Measurements from ENCODE around the gene ZNF148. TPM values are rescaled to one million over a fixed set of nuclear protein-coding genes. Genes with fewer than 3 reads are reported as not detected.

ZNF148 gene
- 57.8 and 65.2 TPM in 2 replicates for total RNA-seq (2012; rRNA removed)
- 8.8 and 9.4 TPM in 2 replicates for polyA plus RNA-seq (2012; rRNA removed)
- 2.6 and 2.7 TPM in 2 replicates for polyA plus RNA-seq (2012; cell fraction: cytosol; rRNA removed)
- polyA plus RNA-seq (2012; cell fraction: nucleus; rRNA removed; ENCODE audit: low replicate concordance): 2.5 and 15.9 TPM in 2 replicates
- percentile 95 among the genes with signal in this experiment for Bru-seq, nascent RNA
- BruChase-seq, experiment 1, labeled RNA remaining after a 6-hour chase: percentile 94 among the genes with signal in this experiment
- BruChase-seq, experiment 2, labeled RNA remaining after a 2-hour chase: percentile 96 among the genes with signal in this experiment
- long read RNA-seq, full-length matches to known transcripts: 35 of 51 reads
- long read RNA-seq, partial matches to known transcripts: 3 of 51 reads
- long read RNA-seq, other reads (novel, unspliced or antisense): 13 of 51 reads

- POLR2A ChIA-PET (ENCODE audit: unreplicated experiment): no interaction called here
- dilution Hi-C loops (cut with HindIII; ENCODE audit: low sequenced_read_pairs, unreplicated experiment): no loop called here
- H2AFZ ChIP-seq (replicated peaks; ENCODE audit: low read length, poor library complexity): peak within 1 kb of the TSS; percentile 98
These were observed at the start of gene ZNF148 for GRCh38 chr3:125374996-125375941. Gene ZNF148, minus strand, starts transcription at chr3:125375325. Its CDS starts 61,685 bp downstream, at chr3:125313640.

More at GRCh38 chr3:125374996-125375941, at the start of gene ZNF148:
- DNase-seq (peak; percentile 84), ATAC-seq (ENCODE audit: low read depth) (peak; percentile 95)
- H3K79me1 ChIP-seq (ENCODE audit: low read depth in 1 of 2, low read length in 2 of 2): peaks cover 0 to 33% of the 10 kb centered on the region in 2 experiments; a peak in 2 of 4 replicates
- no TSS peak for BruUV-seq (replicated peaks)
- H3K14ac ChIP-seq (replicated peaks; ENCODE audit: low read depth, low read length): peak within 1 kb of the TSS; percentile 93
- 0% methylated on average over 14 of the region's 69 CpGs; no CpG with 5 or more reads in 1 of the 2 experiments for WGBS, 2 experiments (ENCODE audit: extremely low coverage in 2 of 2, insufficient read length in 1 of 2)
- H3K4me1 ChIP-seq (ENCODE audit: control insufficient read depth, insufficient read depth, low read length): peaks cover 5% of the 10 kb centered on the region
- H3K9me1 ChIP-seq (ENCODE audit: insufficient read depth, low read length): peaks cover 7% of the 10 kb centered on the region
- no peaks in the 10 kb centered on the region for H3K27me3 ChIP-seq (ENCODE audit: control insufficient read depth, insufficient read depth, low read length)
- in situ Hi-C loops (cut with MboI; ENCODE audit: low sequenced_read_pairs): no loop called here
- H3K4me2 ChIP-seq (ENCODE audit: low read depth, low read length): peak within 1 kb of the TSS; percentile 96
- peak within 1 kb of the TSS; percentile 86 for H4K5ac ChIP-seq (ENCODE audit: low read depth, low read length)
- peaks cover 10% of the 10 kb centered on the region; the same call in 1 of the 2 replicates for H4K20me1 ChIP-seq (ENCODE audit: insufficient read depth, low read length)
- no peaks in the 10 kb centered on the region for H3K9me3 ChIP-seq (ENCODE audit: control insufficient read depth, insufficient read depth, low read length)
- peak within 1 kb of the TSS; percentile 98 for H3K9ac ChIP-seq (ENCODE audit: low read depth, low read length)
- peak within 1 kb of the TSS; percentile 95 for H2AK9ac ChIP-seq (replicated peaks; ENCODE audit: low read depth, low read length, poor library complexity)
- H3K23ac ChIP-seq (ENCODE audit: low read depth, low read length): peak within 1 kb of the TSS; percentile 95
- CTCF ChIA-PET: interaction anchor here (0.6 kb wide), 1 partner anchor 1891 kb away, joined by 3 read pairs; no protein-coding TSS in a partner anchor
- peak within 1 kb of the TSS; percentile 7; the same call in 1 of the 3 replicates for H2BK15ac ChIP-seq (ENCODE audit: low read depth, low read length)
- peak within 1 kb of the TSS; percentile 99 for H3K27ac ChIP-seq (ENCODE audit: insufficient read depth, low read length)
- H3K56ac ChIP-seq (ENCODE audit: extremely low read depth, insufficient read depth, low read length): peak within 1 kb of the TSS; percentile 97
- peak within 1 kb of the TSS; percentile 58 for H3K18ac ChIP-seq (ENCODE audit: low read depth, low read length)
- H3K4me3 ChIP-seq (ENCODE audit: insufficient read depth, low read depth, low read length): peak within 1 kb of the TSS; percentile 98
- intact Hi-C loops (cut with micrococcal nuclease): loop anchor here (2.0 kb wide), 2 partner anchors 62 to 320 kb away; partner anchors contain the start of gene HEG1
- H4K8ac ChIP-seq (ENCODE audit: low read depth in 2 of 2, low read length in 2 of 2): peak within 1 kb of the TSS; percentile 90 to 98
- H4K91ac ChIP-seq (ENCODE audit: insufficient read depth, low read depth, low read length): peak within 1 kb of the TSS; percentile 81
- peak; percentile 79; the same call in 1 of the 2 replicates for TF ChIP-seq MXI1 (IDR thresholded peaks at IDR 0.05; ENCODE audit: borderline replicate concordance, low read depth, low read length)
- peak; percentile 84 for TF ChIP-seq POLR2A (IDR thresholded peaks at IDR 0.05; ENCODE audit: low read depth, low read length)
- TF ChIP-seq BHLHE40 (IDR thresholded peaks at IDR 0.05; ENCODE audit: low read depth, low read length): 0 out of 2 replicates have a peak, but pooled peaks have one; percentile 14
- TF ChIP-seq MAZ (IDR thresholded peaks at IDR 0.05; ENCODE audit: borderline replicate concordance, low read depth, low read length): 0 out of 2 replicates have a peak, but pooled peaks have one; percentile 40
- TF ChIP-seq CTCF (conservative IDR thresholded peaks at IDR 0.05; ENCODE audit: low read depth, low read length): 0 out of 2 replicates have a peak, but pooled peaks have one; percentile 11
- no peak for TF ChIP-seq NFE2L2 (IDR thresholded peaks at IDR 0.05; ENCODE audit: low read depth, low read length)
- 0 out of 2 replicates have a peak, but pooled peaks have one; percentile 3 for TF ChIP-seq SMC3 (IDR thresholded peaks at IDR 0.05; ENCODE audit: low read depth, low read length)
- TF ChIP-seq RFX5 (IDR thresholded peaks at IDR 0.05; ENCODE audit: low read depth, low read length): no peak
- no peak for TF ChIP-seq RAD21 (IDR thresholded peaks at IDR 0.05; ENCODE audit: low read length)
- no peak within 1 kb of the TSS for H2BK20ac ChIP-seq (ENCODE audit: low read depth, low read length)
- peak within 1 kb of the TSS; percentile 59 for H2AK5ac ChIP-seq (ENCODE audit: low read depth, low read length)
- peak within 1 kb of the TSS; percentile 93 for H2BK5ac ChIP-seq (ENCODE audit: low read depth, low read length, poor library complexity, severe bottlenecking)
- H3K36me3 ChIP-seq (ENCODE audit: control insufficient read depth, insufficient read depth, low read length): no peaks in the 10 kb centered on the region
- H2BK120ac ChIP-seq (ENCODE audit: low read depth, low read length): peak within 1 kb of the TSS; percentile 60
- peak within 1 kb of the TSS; percentile 92 for H3K4ac ChIP-seq (ENCODE audit: low read depth, low read length)

Measured in IMR-90 (cell line).